Colonic mucosa (tissue), 4 donors: ENCODE measurements around the gene KCNN1. TPM values are rescaled to one million over a fixed set of nuclear protein-coding genes. Genes with fewer than 3 reads are reported as not detected.

Source experiments
- DNase-seq: peaks from one replicate; pipeline ENCODE4 v3.0.0-alpha.2; 2020
- H3K27ac ChIP-seq: fragments of 200-600 bp; one replicate; pipeline ENCODE4 v1.8.0; 2021
- H3K27me3 ChIP-seq: fragments of 200-600 bp; one replicate; pipeline ENCODE4 v1.8.0; 2021
- H3K36me3 ChIP-seq: fragments of 200-600 bp; one replicate; pipeline ENCODE4 v1.8.0; 2021
- H3K4me1 ChIP-seq: fragments of 200-600 bp; one replicate; pipeline ENCODE4 v1.8.0; 2021; ENCODE audit warnings: mild to moderate bottlenecking
- H3K4me3 ChIP-seq: fragments of 200-600 bp; one replicate; pipeline ENCODE4 v1.8.0; 2021
- H3K9ac ChIP-seq, 2 donors: one replicate each; pipeline ENCODE4 v1.7.0; 2013; ENCODE audit warnings: control low read depth in 2 of 2, low read depth in 2 of 2, low read length in 2 of 2
- H3K9me3 ChIP-seq: fragments of 200-600 bp; one replicate; pipeline ENCODE4 v1.8.0; 2021
- intact Hi-C: fragments of 100-400 bp; cut with DNase I; formaldehyde crosslinking; loops from one replicate; pipeline ENCODE4 v1.14.1; 2022
- total RNA-seq, 2 donors: library from RNA; stranded (reverse); fragmentation: NEBNext Ultra II Directional in 1 of 2; extraction: Animal tissue kit (Norgen Biotek cat#: 25700) in 1 of 2; gene quantifications; one replicate each; pipeline ENCODE4 v1.2.1, GENCODE V29; 2021
- TF ChIP-seq, protein P1 (sequence below): fragments of 200-600 bp; IDR thresholded peaks from one replicate; pipeline ENCODE4 v1.8.0; 2022; ENCODE audit warnings: antibody characterized with exemption, mild to moderate bottlenecking
- donor health status: healthy.
- donor health status: DM: no; HTN: no; CAD: no.
- donor health status: DM: no; HTN: no; CAD: no.

Gene KCNN1
- total RNA-seq, 2 donors from 2014 or later = not detected

- Histone ChIP-seq H3K4me3 (no peak overlapping the region), H3K4me1 (no peaks in the 10 kb centered on the region), H3K9me3 (no peaks in the 10 kb centered on the region), H3K9ac (no peak overlapping the region), H3K27ac (no peak overlapping the region), H3K27me3 (peaks cover 8% of the 10 kb centered on the region), H3K36me3 (no peaks in the 10 kb centered on the region)
- intact Hi-C loops = no loop called here
- no peak for DNase-seq
- TF ChIP-seq, protein P1, sequence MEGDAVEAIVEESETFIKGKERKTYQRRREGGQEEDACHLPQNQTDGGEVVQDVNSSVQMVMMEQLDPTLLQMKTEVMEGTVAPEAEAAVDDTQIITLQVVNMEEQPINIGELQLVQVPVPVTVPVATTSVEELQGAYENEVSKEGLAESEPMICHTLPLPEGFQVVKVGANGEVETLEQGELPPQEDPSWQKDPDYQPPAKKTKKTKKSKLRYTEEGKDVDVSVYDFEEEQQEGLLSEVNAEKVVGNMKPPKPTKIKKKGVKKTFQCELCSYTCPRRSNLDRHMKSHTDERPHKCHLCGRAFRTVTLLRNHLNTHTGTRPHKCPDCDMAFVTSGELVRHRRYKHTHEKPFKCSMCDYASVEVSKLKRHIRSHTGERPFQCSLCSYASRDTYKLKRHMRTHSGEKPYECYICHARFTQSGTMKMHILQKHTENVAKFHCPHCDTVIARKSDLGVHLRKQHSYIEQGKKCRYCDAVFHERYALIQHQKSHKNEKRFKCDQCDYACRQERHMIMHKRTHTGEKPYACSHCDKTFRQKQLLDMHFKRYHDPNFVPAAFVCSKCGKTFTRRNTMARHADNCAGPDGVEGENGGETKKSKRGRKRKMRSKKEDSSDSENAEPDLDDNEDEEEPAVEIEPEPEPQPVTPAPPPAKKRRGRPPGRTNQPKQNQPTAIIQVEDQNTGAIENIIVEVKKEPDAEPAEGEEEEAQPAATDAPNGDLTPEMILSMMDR = no peak
Measured at GRCh38 chr19:17972230-17972629, 5.3 kb downstream of the KCNN1 start.

DNA sequence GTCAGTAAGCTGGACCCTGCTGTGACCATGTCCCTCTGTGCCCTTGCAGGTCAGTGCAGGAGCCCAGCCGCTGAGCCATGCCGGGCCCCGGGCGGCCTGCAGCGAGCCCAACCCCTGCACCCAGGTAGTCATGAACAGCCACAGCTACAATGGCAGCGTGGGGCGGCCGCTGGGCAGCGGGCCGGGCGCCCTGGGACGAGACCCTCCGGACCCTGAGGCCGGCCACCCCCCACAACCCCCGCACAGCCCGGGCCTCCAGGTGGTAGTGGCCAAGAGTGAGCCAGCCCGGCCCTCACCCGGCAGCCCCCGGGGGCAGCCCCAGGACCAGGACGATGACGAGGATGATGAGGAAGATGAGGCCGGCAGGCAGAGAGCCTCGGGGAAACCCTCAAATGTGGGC, 6.9 kb downstream of the KCNN1 start:
- TF ChIP-seq, protein P1 = no peak
- Histone ChIP-seq H3K4me3 (no peak overlapping the region), H3K36me3 (no peaks in the 10 kb centered on the region), H3K27ac (no peak overlapping the region), H3K9me3 (no peaks in the 10 kb centered on the region), H3K9ac (no peak overlapping the region), H3K4me1 (no peaks in the 10 kb centered on the region), H3K27me3 (no peaks in the 10 kb centered on the region)
- intact Hi-C loops = no loop called here
- DNase-seq = no peak

DNA sequence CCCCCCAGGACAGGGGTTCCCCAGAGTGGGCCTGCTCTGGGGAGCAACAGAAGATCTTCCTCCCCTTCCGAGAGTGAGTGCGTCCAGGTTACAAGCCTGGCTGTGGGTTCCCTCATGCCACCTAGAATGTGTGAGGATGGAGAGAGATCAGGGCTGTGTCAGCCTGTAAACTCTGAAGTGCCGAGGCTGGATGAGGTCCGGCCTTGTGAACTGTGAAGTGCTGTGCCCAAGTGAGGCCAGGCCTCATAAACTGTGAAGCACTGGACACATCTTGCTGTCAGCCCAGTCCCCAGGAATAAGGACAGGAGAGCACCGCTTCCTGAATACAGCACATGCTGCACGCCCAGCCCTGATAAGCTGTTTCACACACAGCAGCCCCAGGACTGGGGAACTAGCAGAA, 7.6 kb downstream of the KCNN1 start:
- H3K4me1 ChIP-seq = no peaks in the 10 kb centered on the region
- no peaks in the 10 kb centered on the region for H3K27me3 ChIP-seq
- no peak overlapping the region for H3K9ac ChIP-seq
- intact Hi-C loops = no loop called here
- TF ChIP-seq, protein P1 = no peak
- no peaks in the 10 kb centered on the region for H3K36me3 ChIP-seq
- H3K27ac ChIP-seq = no peak overlapping the region
- H3K4me3 ChIP-seq = no peak overlapping the region
- DNase-seq = no peak
- H3K9me3 ChIP-seq = no peaks in the 10 kb centered on the region

DNA sequence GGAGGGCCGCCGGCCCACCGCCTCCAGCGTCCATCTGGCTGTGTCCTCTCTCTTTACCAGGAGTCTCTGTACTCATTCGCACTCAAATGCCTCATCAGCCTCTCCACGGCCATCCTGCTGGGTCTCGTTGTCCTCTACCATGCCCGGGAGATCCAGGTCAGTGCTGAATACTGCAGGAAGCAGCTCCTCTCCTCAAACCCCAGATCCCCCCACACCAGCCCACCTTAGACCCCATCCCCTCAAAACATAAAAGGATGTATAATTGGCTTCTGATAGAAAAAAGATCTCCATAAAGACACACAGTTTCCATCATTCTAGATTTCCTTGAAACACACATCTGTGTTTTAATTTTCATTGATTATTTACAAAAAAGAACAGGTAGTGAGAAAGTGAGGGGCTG, 8.1 kb downstream of the KCNN1 start:
- DNase-seq = no peak
- no peaks in the 10 kb centered on the region for H3K9me3 ChIP-seq
- no peaks in the 10 kb centered on the region for H3K4me1 ChIP-seq
- no peaks in the 10 kb centered on the region for H3K36me3 ChIP-seq
- TF ChIP-seq, protein P1 = no peak
- no peak overlapping the region for H3K9ac ChIP-seq
- no peak overlapping the region for H3K27ac ChIP-seq
- no peaks in the 10 kb centered on the region for H3K27me3 ChIP-seq
- intact Hi-C loops = no loop called here
- no peak overlapping the region for H3K4me3 ChIP-seq

GRCh38 chr19:17977021-17977420, 10.1 kb downstream of the KCNN1 start:
- Histone ChIP-seq H3K27me3 (no peaks in the 10 kb centered on the region), H3K9ac (no peak overlapping the region), H3K36me3 (no peaks in the 10 kb centered on the region), H3K4me1 (no peaks in the 10 kb centered on the region), H3K4me3 (no peak overlapping the region), H3K9me3 (no peaks in the 10 kb centered on the region), H3K27ac (no peak overlapping the region)
- intact Hi-C loops = no loop called here
- no peak for DNase-seq
- TF ChIP-seq, protein P1 = no peak

DNA sequence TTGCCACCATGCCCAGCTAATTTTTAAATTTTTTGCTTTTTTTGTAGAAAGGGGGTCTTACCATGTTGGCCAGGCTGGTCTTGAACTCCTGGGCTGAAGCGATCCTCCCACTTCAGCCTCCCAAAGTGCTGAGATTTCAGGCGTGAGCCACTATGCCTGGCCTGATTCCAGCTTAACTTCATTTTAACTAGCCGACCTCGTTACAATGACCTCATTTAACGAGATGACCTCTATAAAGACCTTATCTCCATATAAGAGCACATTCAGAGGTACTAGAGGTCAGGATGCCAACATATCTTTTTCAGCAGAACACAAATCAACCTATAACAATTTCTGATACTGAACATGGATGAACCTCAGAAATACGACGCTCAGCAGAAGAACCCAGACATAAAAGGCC, 10.6 kb downstream of the KCNN1 start:
- TF ChIP-seq, protein P1 = no peak

More for the DNA sequence above, 10.6 kb downstream of the KCNN1 start:
- Histone ChIP-seq H3K36me3 (no peaks in the 10 kb centered on the region), H3K4me1 (no peaks in the 10 kb centered on the region), H3K9ac (no peak overlapping the region), H3K4me3 (no peak overlapping the region), H3K9me3 (no peaks in the 10 kb centered on the region), H3K27ac (no peak overlapping the region), H3K27me3 (no peaks in the 10 kb centered on the region)
- intact Hi-C loops = no loop called here
- no peak for DNase-seq
